HG03135 (cell line): ENCODE results near the gene NXN.
"Not testable (repeated sequence)": the region's sequence is repeated elsewhere in the genome, so short reads cannot be mapped to it uniquely, and the experiment has no call there.

Source experiments
- ATAC-seq: cut with Tn5 transposase; IDR thresholded peaks from one replicate; pipeline ENCODE4 v1.9.1; 2021; ENCODE audit warnings: mild to moderate bottlenecking, moderate library complexity; ENCODE audit not compliant: unreplicated experiment

Gene NXN

GRCh38 chr17:838486-838885, 141.1 kb downstream of the NXN start:
- ATAC-seq, result no peak

- ATAC-seq, result no peak
Measured at GRCh38 chr17:836151-836550, 143.4 kb downstream of the NXN start.

GRCh38 chr17:835721-836120, 143.9 kb downstream of the NXN start:
- not testable (repeated sequence) for ATAC-seq

GRCh38 chr17:835263-835662, 144.3 kb downstream of the NXN start:
- no peak for ATAC-seq

GRCh38 chr17:834136-834535, 145.4 kb downstream of the NXN start:
- no peak for ATAC-seq

- ATAC-seq, result no peak
Measured at GRCh38 chr17:830950-831349, 148.6 kb downstream of the NXN start.

GRCh38 chr17:830381-830780, 149.2 kb downstream of the NXN start:
- no peak for ATAC-seq

GRCh38 chr17:829614-830013, 150.0 kb downstream of the NXN start:
- not testable (repeated sequence) for ATAC-seq

GRCh38 chr17:828761-829160, 150.8 kb downstream of the NXN start:
- no peak for ATAC-seq

- no peak for ATAC-seq
Measured at GRCh38 chr17:826778-827177, 152.8 kb downstream of the NXN start.

GRCh38 chr17:825216-825615, 154.4 kb downstream of the NXN start:
- ATAC-seq, result no peak

GRCh38 chr17:824378-824777, 155.2 kb downstream of the NXN start:
- ATAC-seq, result no peak

GRCh38 chr17:823501-823902, 156.1 kb downstream of the NXN start:
- no peak for ATAC-seq

GRCh38 chr17:819251-819650, 160.3 kb downstream of the NXN start:
- no peak for ATAC-seq

- ATAC-seq, result no peak
Measured at GRCh38 chr17:814371-814770, 165.2 kb downstream of the NXN start.

- no peak for ATAC-seq
Measured at GRCh38 chr17:812638-813204, 166.9 kb downstream of the NXN start.

- ATAC-seq, result no peak
Measured at GRCh38 chr17:811051-811784, 168.4 kb downstream of the NXN start.

- no peak for ATAC-seq
Measured at GRCh38 chr17:807523-808294, 171.9 kb downstream of the NXN start.

GRCh38 chr17:806781-807522, 172.6 kb downstream of the NXN start:
- no peak for ATAC-seq

- no peak for ATAC-seq
Measured at GRCh38 chr17:806346-806745, 173.2 kb downstream of the NXN start.

GRCh38 chr17:805886-806285, 173.7 kb downstream of the NXN start:
- not testable (repeated sequence) for ATAC-seq
